Duodenal mucosa (tissue), 2 donors: ENCODE measurements around the gene KLHDC4.
"Not testable (repeated sequence)": the region's sequence is repeated elsewhere in the genome, so short reads cannot be mapped to it uniquely, and the experiment has no call there.

Experiments
- H3K27ac ChIP-seq: one replicate; pipeline ENCODE4 v1.7.0; 2013; ENCODE audit warnings: low read depth, low read length
- H3K27me3 ChIP-seq, 2 donors: one replicate each; pipeline ENCODE4 v1.7.0; 2013; ENCODE audit warnings: low read length in 2 of 2, control low read depth in 1 of 2; ENCODE audit not compliant: insufficient read depth in 2 of 2, control insufficient read depth in 1 of 2
- H3K36me3 ChIP-seq, 2 donors: one replicate each; pipeline ENCODE4 v1.7.0; 2013; ENCODE audit warnings: low read length in 2 of 2, control low read depth in 1 of 2; ENCODE audit not compliant: insufficient read depth in 2 of 2, control insufficient read depth in 1 of 2
- H3K4me1 ChIP-seq, 2 donors: one replicate each; pipeline ENCODE4 v1.7.0; 2013; ENCODE audit warnings: low read length in 2 of 2, control low read depth in 1 of 2; ENCODE audit not compliant: insufficient read depth in 2 of 2, control insufficient read depth in 1 of 2
- H3K4me3 ChIP-seq, 2 donors: one replicate each; pipeline ENCODE4 v1.7.0; 2013; ENCODE audit warnings: low read length in 2 of 2, low read depth in 1 of 2
- H3K9ac ChIP-seq, 2 donors: one replicate each; pipeline ENCODE4 v1.7.0; 2013; ENCODE audit warnings: low read length in 2 of 2, low read depth in 1 of 2
- H3K9me3 ChIP-seq, 2 donors: one replicate each; pipeline ENCODE4 v1.7.0; 2013; ENCODE audit warnings: low read length in 2 of 2, control low read depth in 1 of 2; ENCODE audit not compliant: control insufficient read depth in 1 of 2

KLHDC4 gene

GRCh38 chr16:87721622-87722585 lies 43.9 kb downstream of the KLHDC4 start:
- Histone ChIP-seq H3K4me1 (no peaks in the 10 kb centered on the region), H3K27me3 (no peaks in the 10 kb centered on the region), H3K9ac (no peak overlapping the region), H3K36me3 (peaks cover 3 to 48% of the 10 kb centered on the region in 2 donors), H3K9me3 (no peaks in the 10 kb centered on the region), H3K27ac (no peak overlapping the region), H3K4me3 (no peak overlapping the region)

GRCh38 chr16:87720446-87720845 lies 45.3 kb downstream of the KLHDC4 start:
- Histone ChIP-seq H3K4me3 (no peak overlapping the region), H3K4me1 (no peaks in the 10 kb centered on the region), H3K9ac (no peak overlapping the region), H3K27me3 (no peaks in the 10 kb centered on the region), H3K36me3 (peaks cover 3 to 53% of the 10 kb centered on the region in 2 donors), H3K9me3 (no peaks in the 10 kb centered on the region), H3K27ac (no peak overlapping the region)

DNA sequence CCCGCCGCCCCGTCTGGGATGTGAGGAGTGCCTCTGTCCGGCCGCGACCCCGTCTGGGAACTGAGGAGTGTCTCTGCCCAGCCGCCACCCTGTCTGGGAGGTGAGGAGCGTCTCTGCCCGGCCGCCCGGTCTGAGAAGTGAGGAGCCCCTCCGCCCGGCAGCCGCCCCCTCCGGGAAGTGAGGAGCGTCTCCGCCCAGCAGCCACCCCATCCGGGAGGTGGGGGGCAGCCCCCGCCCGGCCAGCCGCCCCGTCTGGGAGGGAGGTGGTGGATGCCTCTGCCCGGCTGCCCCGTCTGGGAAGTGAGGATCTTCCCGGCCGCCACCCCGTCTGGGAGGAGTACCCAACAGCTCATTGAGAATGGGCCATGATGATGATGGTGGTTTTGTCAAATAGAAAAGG lies 47.0 kb downstream of the KLHDC4 start:
- not testable (repeated sequence) for H3K9me3 ChIP-seq, H3K4me1 ChIP-seq, H3K27me3 ChIP-seq, H3K27ac ChIP-seq, H3K4me3 ChIP-seq, H3K9ac ChIP-seq
- peaks cover 3 to 65% of the 10 kb centered on the region in 2 donors for H3K36me3 ChIP-seq

DNA sequence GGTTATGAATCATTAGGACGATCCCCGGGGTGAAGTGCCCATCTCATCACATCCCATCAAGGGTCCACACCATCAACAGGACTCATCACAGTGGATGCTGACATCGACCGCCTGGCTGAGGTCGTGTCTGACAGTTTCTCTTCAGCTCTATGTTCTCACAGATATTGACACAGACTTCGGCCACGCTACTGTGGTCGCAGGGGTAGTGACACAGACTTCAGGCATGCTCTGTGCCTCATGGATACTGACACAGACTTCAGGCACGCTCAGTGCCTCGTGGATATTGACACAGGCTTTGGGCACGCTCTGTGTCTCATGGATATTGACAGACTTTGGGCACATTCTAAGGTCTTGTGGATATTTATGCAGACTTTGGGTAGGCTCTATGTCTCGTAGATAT lies 50.1 kb downstream of the KLHDC4 start:
- peaks cover 8 to 9% of the 10 kb centered on the region in 2 donors for H3K4me1 ChIP-seq
- H3K36me3 ChIP-seq = peaks cover 10 to 56% of the 10 kb centered on the region in 2 donors

GRCh38 chr16:87715231-87715630 lies 50.6 kb downstream of the KLHDC4 start:
- Histone ChIP-seq H3K27ac (no peak overlapping the region), H3K9me3 (no peaks in the 10 kb centered on the region), H3K9ac (no peak overlapping the region), H3K4me3 (no peak overlapping the region), H3K27me3 (no peaks in the 10 kb centered on the region), H3K36me3 (peaks cover 11 to 56% of the 10 kb centered on the region in 2 donors), H3K4me1 (peaks cover 8 to 9% of the 10 kb centered on the region in 2 donors)

More for the DNA sequence above, 50.1 kb downstream of the KLHDC4 start:
- no peaks in the 10 kb centered on the region for H3K9me3 ChIP-seq
- no peak overlapping the region for H3K9ac ChIP-seq
- no peaks in the 10 kb centered on the region for H3K27me3 ChIP-seq
- no peak overlapping the region for H3K4me3 ChIP-seq
- no peak overlapping the region for H3K27ac ChIP-seq

DNA sequence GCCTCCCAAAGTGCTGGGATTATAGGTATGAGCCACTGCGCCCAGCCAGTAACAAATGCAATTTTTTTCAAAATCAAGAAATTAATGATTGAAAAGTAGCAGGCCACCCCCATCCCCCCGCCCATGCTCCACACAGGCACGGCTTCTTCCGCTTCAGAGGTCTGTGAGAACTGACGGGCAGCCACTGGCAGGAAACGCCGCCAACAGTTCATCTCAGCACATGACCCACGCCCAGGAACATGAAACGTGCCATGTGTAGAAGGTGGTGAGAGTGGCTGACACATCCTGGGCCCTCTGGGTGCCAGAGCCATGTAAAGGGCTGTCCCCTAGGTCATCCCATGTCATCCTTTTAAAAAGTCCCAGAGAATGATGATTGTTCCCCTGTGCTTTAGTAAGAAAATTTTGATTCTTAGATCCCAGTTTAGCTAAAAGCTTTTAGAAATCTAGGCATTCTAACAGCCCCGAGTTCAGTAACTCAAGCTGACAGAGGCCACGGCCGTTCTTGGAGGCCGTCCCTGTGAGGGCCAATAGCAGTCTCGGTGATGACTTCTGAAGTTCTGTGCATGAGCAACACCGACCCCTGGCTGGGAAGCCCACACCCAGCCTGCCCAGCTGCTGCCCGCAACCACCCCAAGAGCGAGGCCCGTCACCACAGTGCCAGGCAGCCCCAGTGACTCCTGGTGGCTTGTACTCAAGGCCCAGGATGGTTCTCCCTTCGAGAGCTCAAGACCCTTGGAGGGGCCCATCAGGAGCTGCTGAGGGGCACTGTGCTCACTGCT lies 52.1 kb downstream of the KLHDC4 start:
- Histone ChIP-seq H3K4me1 (peaks cover 8 to 9% of the 10 kb centered on the region in 2 donors), H3K4me3 (no peak overlapping the region), H3K9me3 (no peaks in the 10 kb centered on the region), H3K36me3 (peaks cover 11 to 64% of the 10 kb centered on the region in 2 donors), H3K9ac (no peak overlapping the region), H3K27ac (no peak overlapping the region), H3K27me3 (no peaks in the 10 kb centered on the region)

DNA sequence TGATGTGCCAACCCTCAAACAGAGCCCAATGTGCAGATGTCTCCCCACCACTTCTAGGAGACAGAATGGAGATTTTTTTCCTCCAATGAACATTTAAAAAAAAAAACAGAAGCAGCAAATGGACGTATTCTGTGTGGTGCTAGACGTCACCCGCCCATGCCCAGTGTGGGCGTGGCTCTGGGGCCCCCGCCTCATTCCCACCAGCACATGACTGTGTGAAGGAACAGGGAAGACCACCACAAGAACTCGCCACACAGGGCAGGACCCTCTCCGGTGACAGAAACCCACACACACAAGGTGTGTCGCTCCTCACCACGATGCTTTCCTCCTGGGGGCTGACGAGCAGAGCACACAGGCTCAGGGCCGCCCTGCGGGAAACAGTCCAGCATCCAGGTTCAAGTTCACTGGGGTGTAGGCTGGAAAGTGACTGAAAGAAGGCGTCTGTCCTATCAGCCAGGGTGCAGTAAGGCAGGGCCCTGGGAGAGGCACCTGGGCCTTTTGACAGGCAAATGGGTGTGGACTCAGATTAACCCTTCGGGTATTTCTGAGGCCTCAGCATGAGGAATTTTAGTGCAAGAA lies 53.5 kb downstream of the KLHDC4 start:
- Histone ChIP-seq H3K4me1 (peaks cover 8 to 9% of the 10 kb centered on the region in 2 donors), H3K4me3 (no peak overlapping the region), H3K9me3 (no peaks in the 10 kb centered on the region), H3K27ac (no peak overlapping the region), H3K27me3 (no peaks in the 10 kb centered on the region), H3K9ac (no peak overlapping the region), H3K36me3 (peaks cover 11 to 70% of the 10 kb centered on the region in 2 donors)

GRCh38 chr16:87710887-87711286 lies 54.9 kb downstream of the KLHDC4 start:
- Histone ChIP-seq H3K27ac (no peak overlapping the region), H3K27me3 (no peaks in the 10 kb centered on the region), H3K36me3 (peaks cover 14 to 69% of the 10 kb centered on the region in 2 donors), H3K4me3 (no peak overlapping the region), H3K4me1 (peaks cover 8 to 9% of the 10 kb centered on the region in 2 donors), H3K9me3 (no peaks in the 10 kb centered on the region), H3K9ac (no peak overlapping the region)

- Histone ChIP-seq H3K4me3 (no peak overlapping the region), H3K9ac (no peak overlapping the region), H3K9me3 (no peaks in the 10 kb centered on the region), H3K27me3 (no peaks in the 10 kb centered on the region), H3K27ac (no peak overlapping the region), H3K36me3 (peaks cover 14 to 59% of the 10 kb centered on the region in 2 donors), H3K4me1 (peaks cover 8 to 9% of the 10 kb centered on the region in 2 donors)
These were observed 56.1 kb downstream of the KLHDC4 start for GRCh38 chr16:87709677-87710076.
